H9 (cell line): ENCODE results near the gene ASXL3. TPM values are rescaled to one million over a fixed set of nuclear protein-coding genes. Genes with fewer than 3 reads are reported as not detected.

Source experiments
- DNase-seq: peaks from one replicate; pipeline ENCODE4 v3.0.0-alpha.2; 2017
- H2AFZ ChIP-seq: one replicate; pipeline ENCODE4 v1.6.1; 2013; ENCODE audit warnings: mild to moderate bottlenecking, low read length, control low read depth, moderate library complexity
- H2AK5ac ChIP-seq: 2 replicates; pipeline ENCODE4 v1.6.1; 2013; ENCODE audit warnings: low read length, control low read depth, mixed read lengths; ENCODE audit not compliant: insufficient read length
- H2BK120ac ChIP-seq: one replicate; pipeline ENCODE4 v1.6.1; 2013; ENCODE audit warnings: low read depth, mild to moderate bottlenecking, low read length, control low read depth, inconsistent platforms; ENCODE audit not compliant: poor library complexity, severe bottlenecking
- H2BK12ac ChIP-seq: 2 replicates; pipeline ENCODE4 v1.6.1; 2013; ENCODE audit warnings: low read length, control low read depth, mixed read lengths, low read depth; ENCODE audit not compliant: insufficient read length
- H2BK15ac ChIP-seq: 2 replicates; pipeline ENCODE4 v1.6.1; 2013; ENCODE audit warnings: low read depth, low read length, control low read depth
- H2BK20ac ChIP-seq: one replicate; pipeline ENCODE4 v1.6.1; 2013; ENCODE audit warnings: low read depth, mild to moderate bottlenecking, low read length, control low read depth, inconsistent platforms; ENCODE audit not compliant: poor library complexity, severe bottlenecking
- H2BK5ac ChIP-seq: 2 replicates; pipeline ENCODE4 v1.6.1; 2013; ENCODE audit warnings: low read length, control low read depth, mixed read lengths; ENCODE audit not compliant: insufficient read length
- H3K14ac ChIP-seq: 2 replicates; pipeline ENCODE4 v1.6.1; 2013; ENCODE audit warnings: low read length, control low read depth; ENCODE audit not compliant: insufficient read depth
- H3K18ac ChIP-seq: 2 replicates; pipeline ENCODE4 v1.6.1; 2013; ENCODE audit warnings: low read depth, mild to moderate bottlenecking, mixed read lengths, low read length, control low read depth; ENCODE audit not compliant: insufficient read length
- H3K23ac ChIP-seq: 2 replicates; pipeline ENCODE4 v1.6.1; 2013; ENCODE audit warnings: low read length, control low read depth, mixed read lengths, low read depth; ENCODE audit not compliant: insufficient read length
- H3K23me2 ChIP-seq: 2 replicates; pipeline ENCODE4 v1.6.1; 2013; ENCODE audit warnings: low read depth, mild to moderate bottlenecking, mixed read lengths, low read length, control low read depth; ENCODE audit not compliant: insufficient read length, poor library complexity, severe bottlenecking
- H3K27ac ChIP-seq: 2 replicates; pipeline ENCODE4 v1.5.1; 2013; ENCODE audit warnings: low read length, control low read depth, mixed read lengths, low read depth; ENCODE audit not compliant: insufficient read length
- H3K27me3 ChIP-seq: 2 replicates; pipeline ENCODE4 v1.6.1; 2013; ENCODE audit warnings: low read length, control low read depth, inconsistent platforms; ENCODE audit not compliant: insufficient read depth
- H3K4ac ChIP-seq: 2 replicates; pipeline ENCODE4 v1.6.1; 2013; ENCODE audit warnings: low read depth, mild to moderate bottlenecking, control low read depth, inconsistent platforms, low read length, moderate library complexity
- H3K4me1 ChIP-seq: 2 replicates; pipeline ENCODE4 v1.6.1; 2013; ENCODE audit warnings: low read length, control low read depth, inconsistent platforms; ENCODE audit not compliant: insufficient read depth
- H3K4me2 ChIP-seq: 2 replicates; pipeline ENCODE4 v1.6.1; 2013; ENCODE audit warnings: low read length, control low read depth, mixed read lengths; ENCODE audit not compliant: insufficient read length, insufficient read depth
- H3K56ac ChIP-seq: 2 replicates; pipeline ENCODE4 v1.6.1; 2013; ENCODE audit warnings: low read depth, mild to moderate bottlenecking, mixed read lengths, low read length, control low read depth; ENCODE audit not compliant: insufficient read length
- H3K79me1 ChIP-seq: 2 replicates; pipeline ENCODE4 v1.6.1; 2013; ENCODE audit warnings: low read depth, mild to moderate bottlenecking, moderate library complexity, low read length, control low read depth, inconsistent platforms; ENCODE audit not compliant: insufficient read depth, poor library complexity, severe bottlenecking
- H3K79me2 ChIP-seq: 2 replicates; pipeline ENCODE4 v1.6.1; 2013; ENCODE audit warnings: low read length, control low read depth, inconsistent platforms; ENCODE audit not compliant: insufficient read depth
- H3K9ac ChIP-seq: 2 replicates; pipeline ENCODE4 v1.6.1; 2013; ENCODE audit warnings: low read length, control low read depth, mixed read lengths; ENCODE audit not compliant: insufficient read length; ENCODE audit errors: extremely low read depth
- H3K9me3 ChIP-seq: one replicate; pipeline ENCODE4 v1.6.1; 2013; ENCODE audit warnings: low read depth, low read length, inconsistent platforms; ENCODE audit not compliant: control insufficient read depth
- H3T11ph ChIP-seq: one replicate; pipeline ENCODE4 v1.6.1; 2013; ENCODE audit warnings: mild to moderate bottlenecking, low read length, control low read depth, inconsistent platforms
- H4K20me1 ChIP-seq: one replicate; pipeline ENCODE4 v1.6.1; 2013; ENCODE audit not compliant: control insufficient read depth, insufficient read length, insufficient read depth
- H4K5ac ChIP-seq: 2 replicates; pipeline ENCODE4 v1.6.1; 2013; ENCODE audit warnings: low read depth, mild to moderate bottlenecking, mixed read lengths, low read length, control low read depth; ENCODE audit not compliant: insufficient read length
- H4K8ac ChIP-seq: replicated peaks from 2 replicates; pipeline ENCODE4 v1.6.1; 2013; ENCODE audit warnings: low read length, control low read depth, mixed read lengths, low read depth; ENCODE audit not compliant: insufficient read length
- H4K91ac ChIP-seq: 2 replicates; pipeline ENCODE4 v1.6.1; 2013; ENCODE audit warnings: low read depth, mild to moderate bottlenecking, moderate library complexity, mixed read lengths, low read length, control low read depth; ENCODE audit not compliant: insufficient read length
- H3K27ac Mint-ChIP-seq, 3 experiments: 2 replicates in 2 of 3; 3 replicates in 1 of 3; pipeline ENCODE4 v1.8.0; 2020 to 2021; ENCODE audit warnings: mixed read lengths in 3 of 3, mild to moderate bottlenecking in 1 of 3, moderate library complexity in 1 of 3
- H3K27me3 Mint-ChIP-seq: 2 replicates; pipeline ENCODE4 v1.8.0; 2021; ENCODE audit warnings: low read depth, mild to moderate bottlenecking, moderate library complexity, mixed read lengths
- H3K36me3 Mint-ChIP-seq, 3 experiments: 2 replicates in 2 of 3; 3 replicates in 1 of 3; pipeline ENCODE4 v1.8.0; 2020 to 2021; ENCODE audit warnings: low read depth in 3 of 3, mixed read lengths in 3 of 3; ENCODE audit not compliant: insufficient read depth in 1 of 3
- H3K4me1 Mint-ChIP-seq, 2 experiments: 2 replicates each; pipeline ENCODE4 v1.8.0; 2020; ENCODE audit warnings: mixed read lengths in 2 of 2
- H3K4me3 Mint-ChIP-seq, 2 experiments: 2 replicates in 1 of 2; 3 replicates in 1 of 2; pipeline ENCODE4 v1.8.0; 2020 to 2021; ENCODE audit warnings: mild to moderate bottlenecking in 2 of 2, mixed read lengths in 2 of 2, moderate library complexity in 1 of 2
- H3K9me3 Mint-ChIP-seq, 2 experiments: 2 replicates in 1 of 2; 3 replicates in 1 of 2; pipeline ENCODE4 v1.8.0; 2020; ENCODE audit warnings: mild to moderate bottlenecking in 2 of 2, mixed read lengths in 2 of 2, moderate library complexity in 1 of 2
- CTCF ChIP-seq: fragments of 200-600 bp; sonication (generic); conservative IDR thresholded peaks from 3 replicates; pipeline ENCODE4 v1.8.0; 2021; ENCODE audit warnings: antibody characterized with exemption, mild to moderate bottlenecking
- WGBS: extraction: QIAGEN DNeasy Blood & Tissue Kit; methylation state at CpG from one replicate; pipeline ENCODE4 v1.1.7; 2013; ENCODE audit warnings: missing lambda C conversion rate, low lambda C conversion rate, mixed read lengths; ENCODE audit not compliant: insufficient read length; ENCODE audit errors: extremely low coverage; 5-methylcytosine and 5-hydroxymethylcytosine counted together
- total RNA-seq: library from RNA; stranded (reverse); gene quantifications from 2 replicates; pipeline ENCODE4 v1.2.1, GENCODE V29; 2021

The ASXL3 gene
- total RNA-seq, 1 experiment from 2014 or later, result 0.35 TPM

- Histone ChIP-seq H3K4me1 (no peaks in the 10 kb centered on the region), H2AK5ac (no peak overlapping the region), H2AFZ (no peak overlapping the region), H4K8ac (no peak overlapping the region), H3K56ac (no peak overlapping the region), H3T11ph (no peak overlapping the region), H3K4ac (no peak overlapping the region), H3K23me2 (no peaks in the 10 kb centered on the region), H3K9ac (no peak overlapping the region), H3K79me1 (no peaks in the 10 kb centered on the region), H3K79me2 (no peaks in the 10 kb centered on the region), H3K4me2 (no peak overlapping the region), H3K27ac (no peak overlapping the region), H3K18ac (no peak overlapping the region), H3K9me3 (no peaks in the 10 kb centered on the region), H3K27me3 (no peaks in the 10 kb centered on the region), H2BK5ac (no peak overlapping the region), H2BK15ac (no peak overlapping the region), H2BK12ac (no peak overlapping the region), H4K91ac (no peak overlapping the region), H3K14ac (no peak overlapping the region), H4K5ac (no peak overlapping the region), H3K23ac (no peak overlapping the region), H4K20me1 (no peaks in the 10 kb centered on the region), H2BK120ac (no peak overlapping the region), H2BK20ac (no peak overlapping the region)
- DNase-seq, result no peak
- H3K27ac Mint-ChIP-seq, result no peak overlapping the region
- H3K9me3 Mint-ChIP-seq, result no peaks in the 10 kb centered on the region
- TF ChIP-seq CTCF, result no peak
- H3K36me3 Mint-ChIP-seq, result no peaks in the 10 kb centered on the region
- H3K27me3 Mint-ChIP-seq, result no peaks in the 10 kb centered on the region
- WGBS, result no CpG with 5 or more reads among the region's 4 CpGs
- H3K4me1 Mint-ChIP-seq, result peaks cover 4 to 8% of the 10 kb centered on the region in 2 experiments; a peak in 2 of 4 replicates
- no peak overlapping the region for H3K4me3 Mint-ChIP-seq
Measured at GRCh38 chr18:33664241-33664874, 86.3 kb downstream of the ASXL3 start.
